ENCODE data around the gene ZWILCH. TPM values are rescaled to one million over a fixed set of nuclear protein-coding genes. Genes with fewer than 3 reads are reported as not detected.

ZWILCH gene
- total and polyA plus RNA-seq, 9 donors: 3.5 to 9.6 (median 6.2) TPM

GRCh38 chr15:66569461-66570137 is 64.5 kb downstream of the ZWILCH start:
- WGBS, 3 donors: 82 to 93% (median 84%) methylated on average over 8 to 9 of the region's 9 CpGs

DNA sequence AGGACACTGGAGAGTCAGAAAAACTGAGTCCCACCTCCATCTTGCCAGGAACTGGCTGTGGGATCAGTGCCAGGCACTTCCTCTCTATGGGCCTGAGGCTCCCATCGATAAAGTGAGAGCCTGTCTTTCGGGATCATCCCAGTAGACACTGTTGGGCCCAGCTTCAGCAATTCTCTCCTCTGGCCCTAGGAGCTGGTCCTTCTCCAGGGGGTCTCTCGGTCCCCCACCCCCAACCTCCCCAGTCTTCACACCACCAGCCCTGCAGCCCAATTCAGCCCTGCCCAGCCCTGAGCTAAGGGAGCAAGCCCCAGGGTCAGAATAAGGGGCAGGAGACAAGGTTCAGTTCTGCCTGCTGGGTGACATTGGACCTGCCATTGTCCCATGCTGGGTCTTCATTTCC is 65.2 kb downstream of the ZWILCH start:
- 86 to 100% (median 94%) methylated on average over 3 of the region's 3 CpGs for WGBS, 3 donors
- H3K4me1 ChIP-seq (ENCODE audit: insufficient read depth): peaks cover 2% of the 10 kb centered on the region
- TF ChIP-seq POLR2A (IDR thresholded peaks at IDR 0.05): no peak
- no peaks in the 10 kb centered on the region for H3K27me3 ChIP-seq
- DNase-seq: no peak
- no peak overlapping the region for H3K4me3 ChIP-seq
- no peaks in the 10 kb centered on the region for H3K36me3 ChIP-seq
- no peak overlapping the region for H3K27ac ChIP-seq
- H3K9me3 ChIP-seq: no peaks in the 10 kb centered on the region
- intact Hi-C loops (cut with DNase I): no loop called here

More at GRCh38 chr15:66569461-66570137, 64.5 kb downstream of the ZWILCH start:
- TF ChIP-seq EP300 (IDR thresholded peaks at IDR 0.05) (no peak), POLR2A (IDR thresholded peaks at IDR 0.05) (no peak), CTCF (IDR thresholded peaks at IDR 0.05) (no peak)
- H3K4me3 ChIP-seq: no peak overlapping the region
- H3K36me3 ChIP-seq: no peaks in the 10 kb centered on the region
- no peaks in the 10 kb centered on the region for H3K27me3 ChIP-seq
- intact Hi-C loops (cut with DNase I): no loop called here
- H3K27ac ChIP-seq: no peak overlapping the region
- no peak for DNase-seq
- H3K4me1 ChIP-seq (ENCODE audit: insufficient read depth): peaks cover 2% of the 10 kb centered on the region
- H3K9me3 ChIP-seq: no peaks in the 10 kb centered on the region

- Histone ChIP-seq H3K4me3 (no peak overlapping the region), H3K27ac (no peak overlapping the region), H3K27me3 (no peaks in the 10 kb centered on the region), H3K9me3 (no peaks in the 10 kb centered on the region), H3K4me1 (ENCODE audit: insufficient read depth) (peaks cover 2% of the 10 kb centered on the region), H3K36me3 (no peaks in the 10 kb centered on the region)
- 78 to 97% (median 79%) methylated on average over 6 of the region's 6 CpGs for WGBS, 3 donors
- no peak for DNase-seq
- intact Hi-C loops (cut with DNase I): no loop called here
- TF ChIP-seq POLR2A (IDR thresholded peaks at IDR 0.05) (no peak), CTCF (IDR thresholded peaks at IDR 0.05) (no peak), EP300 (IDR thresholded peaks at IDR 0.05) (no peak)
Observed at GRCh38 chr15:66570842-66571478, 65.8 kb downstream of the ZWILCH start.

DNA sequence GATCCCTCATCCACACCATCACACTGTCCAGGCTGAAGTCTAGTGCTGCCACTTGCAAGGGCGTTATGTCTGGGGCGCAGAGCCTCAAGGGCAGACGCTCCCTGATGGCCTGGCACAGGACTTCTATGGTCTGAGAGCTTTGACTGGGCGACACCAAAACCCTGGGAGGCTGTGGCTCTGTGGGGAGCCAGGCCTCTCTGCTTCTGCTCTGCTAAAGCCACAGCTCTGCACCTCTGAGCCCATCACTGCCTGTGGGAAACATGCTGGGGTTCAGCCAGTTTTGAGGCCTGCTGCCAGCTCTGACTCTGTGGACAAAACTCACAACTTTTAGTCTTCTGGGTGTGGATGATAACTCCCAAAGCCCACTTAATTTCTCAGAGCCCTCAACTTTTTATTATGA is 67.0 kb downstream of the ZWILCH start:
- TF ChIP-seq EP300 (IDR thresholded peaks at IDR 0.05): no peak
- no peak for TF ChIP-seq CTCF (IDR thresholded peaks at IDR 0.05)
- no peak for TF ChIP-seq POLR2A (IDR thresholded peaks at IDR 0.05)
- Histone ChIP-seq H3K27ac (no peak overlapping the region), H3K36me3 (no peaks in the 10 kb centered on the region), H3K4me3 (no peak overlapping the region), H3K9me3 (no peaks in the 10 kb centered on the region), H3K4me1 (ENCODE audit: insufficient read depth) (peaks cover 1% of the 10 kb centered on the region), H3K27me3 (no peaks in the 10 kb centered on the region)
- intact Hi-C loops (cut with DNase I): no loop called here
- no peak for DNase-seq
- WGBS, 3 donors: 95 to 98% (median 96%) methylated on average over 4 of the region's 4 CpGs

DNA sequence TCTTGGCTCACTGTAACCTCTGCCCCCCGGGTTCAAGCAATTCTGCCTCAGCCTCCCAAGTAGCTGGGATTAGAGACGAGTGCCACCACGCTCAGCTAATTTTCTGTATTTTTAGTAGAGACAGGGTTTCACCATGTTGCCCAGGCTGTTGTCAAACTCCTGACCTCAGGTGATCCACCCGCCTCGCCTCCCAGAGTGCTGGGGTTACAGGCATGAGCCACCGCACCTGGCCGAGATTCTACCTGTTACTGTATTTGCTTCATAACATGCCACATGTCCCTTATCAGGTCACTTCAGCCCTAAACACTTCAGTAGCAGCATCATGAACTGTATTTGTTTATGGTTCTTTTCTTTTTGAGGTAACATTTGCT is 68.2 kb downstream of the ZWILCH start:
- no peak overlapping the region for H3K4me3 ChIP-seq
- DNase-seq: no peak
- intact Hi-C loops (cut with DNase I): no loop called here

More for the DNA sequence above, 68.2 kb downstream of the ZWILCH start:
- no peaks in the 10 kb centered on the region for H3K9me3 ChIP-seq
- no peaks in the 10 kb centered on the region for H3K27me3 ChIP-seq
- H3K4me1 ChIP-seq (ENCODE audit: insufficient read depth): no peaks in the 10 kb centered on the region
- no peak overlapping the region for H3K27ac ChIP-seq
- H3K36me3 ChIP-seq: no peaks in the 10 kb centered on the region
- WGBS, 3 donors: 92 to 98% (median 94%) methylated on average over 7 of the region's 7 CpGs
- TF ChIP-seq EP300 (IDR thresholded peaks at IDR 0.05): no peak
- no peak for TF ChIP-seq POLR2A (IDR thresholded peaks at IDR 0.05)
- no peak for TF ChIP-seq CTCF (IDR thresholded peaks at IDR 0.05)

Measured in ovary (tissue), 9 donors.